Heart right ventricle (tissue), 16 donors: ENCODE data around the gene ACVR2B. TPM values are rescaled to one million over a fixed set of nuclear protein-coding genes. Genes with fewer than 3 reads are reported as not detected.

Experiments used
- ATAC-seq, 8 donors: fragments of 200-7000 bp; cut with Tn5 transposase; one replicate each; pipeline ENCODE4 v1.9.1; 2020; ENCODE audit warnings: mild to moderate bottlenecking in 8 of 8, moderate library complexity in 8 of 8, moderate number of reproducible peaks in 1 of 8
- DNase-seq, 2 donors: peaks; one replicate each; pipeline ENCODE4 v3.0.0-alpha.2; 2020
- H3K27ac ChIP-seq, 10 donors: fragments of 200-600 bp; sonication (generic) in 2 of 10; one replicate each; pipeline versions ENCODE4 v1.5.0 to v1.8.0; 2020 to 2022; ENCODE audit warnings: mild to moderate bottlenecking in 3 of 10
- H3K27me3 ChIP-seq, 7 donors: fragments of 200-600 bp; one replicate each; pipeline ENCODE4 v1.8.0; 2021 to 2022; ENCODE audit warnings: mild to moderate bottlenecking in 2 of 7
- H3K36me3 ChIP-seq, 9 donors: fragments of 200-600 bp; sonication (generic) in 1 of 9; one replicate each; pipeline versions ENCODE4 v1.5.0 to v1.8.0; 2020 to 2022; ENCODE audit warnings: mild to moderate bottlenecking in 2 of 9
- H3K4me1 ChIP-seq, 9 donors: fragments of 200-600 bp; sonication (generic) in 1 of 9; one replicate each; pipeline versions ENCODE4 v1.5.0 to v1.8.0; 2020 to 2022; ENCODE audit warnings: mild to moderate bottlenecking in 4 of 9
- H3K4me3 ChIP-seq, 10 donors: fragments of 200-600 bp; sonication (generic) in 2 of 10; one replicate each; pipeline versions ENCODE4 v1.5.0 to v1.8.0; 2020 to 2022; ENCODE audit warnings: mild to moderate bottlenecking in 7 of 10, moderate library complexity in 2 of 10
- H3K9me3 ChIP-seq, 11 donors: fragments of 200-600 bp in 10 of 11; sonication (generic) in 2 of 11; one replicate each; pipeline versions ENCODE4 v1.5.0 to v1.8.0; 2013 to 2022; ENCODE audit warnings: mild to moderate bottlenecking in 2 of 11, control low read depth in 1 of 11, moderate library complexity in 1 of 11
- WGBS, 2 donors: extraction: QIAGEN DNeasy Blood & Tissue Kit; methylation state at CpG; one replicate each; pipeline ENCODE4 v1.1.7; 2013; ENCODE audit warnings: inconsistent platforms in 1 of 2; 5-methylcytosine and 5-hydroxymethylcytosine counted together
- intact Hi-C, 10 donors: fragments of 100-400 bp; cut with DNase I; formaldehyde crosslinking; loops; one replicate each; pipeline versions ENCODE4 v1.11.1 to v1.14.2; 2022
- polyA plus RNA-seq, 2 donors: library from polyadenylated mRNA; stranded (reverse); fragments of 200-250 nt; gene quantifications; one replicate each; pipeline ENCODE4 v1.2.3, GENCODE V29; 2013
- total RNA-seq, 10 donors: library from RNA; stranded (reverse); fragmentation: NEBNext Ultra II Directional in 3 of 10; extraction: Animal tissue kit (Norgen Biotek cat#: 25700) in 3 of 10; gene quantifications; one replicate each; pipeline versions ENCODE4 v1.2.1 to v1.2.4, GENCODE V29; 2021 to 2023
- TF ChIP-seq, protein P1 (sequence below), 9 donors: fragments of 200-600 bp; sonication (generic) in 2 of 9; IDR thresholded peaks; one replicate each; pipeline versions ENCODE4 v1.5.0 to v1.8.0; 2021 to 2022; ENCODE audit warnings: antibody characterized with exemption in 9 of 9, mild to moderate bottlenecking in 5 of 9, moderate library complexity in 1 of 9
- donor health status: Arrhythmogenic right ventricular cardiomyopathy.
- donor health status: ischemic (EF 13 %, LVEDD 7.1; RV severe dilation, severe dysfunction).
- donor health status: healthy with polysubstance abuse.
- donor health status: DM: no; HTN: yes; CAD: no.
- donor health status: DM: no; HTN: no; CAD: no.
- donor health status: ischemic (EF 25% LVEDD 6.9; RV normal size, moderate dysfunction).
- donor health status: ischemic (EF 25% LVEDD 5.7; RV mildly dilated, moderate dysfunction).
- donor health status: healthy.
- donor health status: DM: yes; HTN: yes; CAD: no.
- donor health status: Ischemic cardiomyopathy.
- donor health status: ischemic (EF 35%, LVEDD 5.7; RV mildly dilated, moderate dysfunction).
- donor health status: nonischemic (EF 11% LVEDD 7.7; RV severe dilation, severe dysfunction).
- donor health status: DM: yes; HTN: yes; CAD: no.
- donor health status: PGD.
- donor health status: ischemic (EF 29% LVEDD 5.4; RV normal size, mild dysfunction).
- donor health status: nonischemic (EF 23%, LVEDD 6.1; RV moderate dilation, normal function).

ACVR2B gene
- total and polyA plus RNA-seq, 12 donors: 0.43 to 7.6 (median 6.1) TPM

DNA sequence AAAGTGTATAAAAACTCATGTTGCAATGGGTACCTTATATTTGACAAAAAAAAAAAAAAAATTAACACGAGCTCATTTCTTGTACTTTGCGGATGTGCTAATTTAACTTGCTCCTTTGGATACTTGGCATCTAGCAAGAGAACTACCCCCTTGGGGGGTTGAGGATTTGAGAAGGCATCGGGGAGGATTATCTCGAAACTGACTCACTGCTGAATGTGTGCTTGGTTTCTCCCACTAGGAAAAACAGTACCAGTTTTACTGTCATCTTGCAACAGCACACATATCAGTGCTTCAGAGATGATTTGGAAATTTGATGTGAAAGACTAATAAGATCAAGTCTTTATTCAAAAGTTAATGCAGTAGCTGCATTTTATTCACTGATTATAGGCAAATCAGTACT, 43.3 kb downstream of the ACVR2B start:
- H3K4me1 ChIP-seq: peaks cover 0 to 48% (median 10%) of the 10 kb centered on the region in 9 donors
- DNase-seq (no peak), ATAC-seq (no peak)
- no peaks in the 10 kb centered on the region for H3K27me3 ChIP-seq
- H3K9me3 ChIP-seq: no peaks in the 10 kb centered on the region
- intact Hi-C loops: loop anchor here in 8 of 10 donors (2.0 to 10.0 kb wide), 5 partner anchors 154 to 348 kb away; no protein-coding TSS in a partner anchor
- 28 to 35% methylated on average over 4 of the region's 4 CpGs for WGBS, 2 donors
- peaks cover 0 to 41% (median under 1%) of the 10 kb centered on the region in 9 donors for H3K36me3 ChIP-seq
- TF ChIP-seq, protein P1, sequence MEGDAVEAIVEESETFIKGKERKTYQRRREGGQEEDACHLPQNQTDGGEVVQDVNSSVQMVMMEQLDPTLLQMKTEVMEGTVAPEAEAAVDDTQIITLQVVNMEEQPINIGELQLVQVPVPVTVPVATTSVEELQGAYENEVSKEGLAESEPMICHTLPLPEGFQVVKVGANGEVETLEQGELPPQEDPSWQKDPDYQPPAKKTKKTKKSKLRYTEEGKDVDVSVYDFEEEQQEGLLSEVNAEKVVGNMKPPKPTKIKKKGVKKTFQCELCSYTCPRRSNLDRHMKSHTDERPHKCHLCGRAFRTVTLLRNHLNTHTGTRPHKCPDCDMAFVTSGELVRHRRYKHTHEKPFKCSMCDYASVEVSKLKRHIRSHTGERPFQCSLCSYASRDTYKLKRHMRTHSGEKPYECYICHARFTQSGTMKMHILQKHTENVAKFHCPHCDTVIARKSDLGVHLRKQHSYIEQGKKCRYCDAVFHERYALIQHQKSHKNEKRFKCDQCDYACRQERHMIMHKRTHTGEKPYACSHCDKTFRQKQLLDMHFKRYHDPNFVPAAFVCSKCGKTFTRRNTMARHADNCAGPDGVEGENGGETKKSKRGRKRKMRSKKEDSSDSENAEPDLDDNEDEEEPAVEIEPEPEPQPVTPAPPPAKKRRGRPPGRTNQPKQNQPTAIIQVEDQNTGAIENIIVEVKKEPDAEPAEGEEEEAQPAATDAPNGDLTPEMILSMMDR (IDR thresholded peaks at IDR 0.05): no peak
- peak overlapping the region in 6 of 10 donors; percentile 79 to 91 (median 86) for H3K27ac ChIP-seq
- H3K4me3 ChIP-seq: peak overlapping the region in 9 of 10 donors; percentile 63 to 85 (median 72)

DNA sequence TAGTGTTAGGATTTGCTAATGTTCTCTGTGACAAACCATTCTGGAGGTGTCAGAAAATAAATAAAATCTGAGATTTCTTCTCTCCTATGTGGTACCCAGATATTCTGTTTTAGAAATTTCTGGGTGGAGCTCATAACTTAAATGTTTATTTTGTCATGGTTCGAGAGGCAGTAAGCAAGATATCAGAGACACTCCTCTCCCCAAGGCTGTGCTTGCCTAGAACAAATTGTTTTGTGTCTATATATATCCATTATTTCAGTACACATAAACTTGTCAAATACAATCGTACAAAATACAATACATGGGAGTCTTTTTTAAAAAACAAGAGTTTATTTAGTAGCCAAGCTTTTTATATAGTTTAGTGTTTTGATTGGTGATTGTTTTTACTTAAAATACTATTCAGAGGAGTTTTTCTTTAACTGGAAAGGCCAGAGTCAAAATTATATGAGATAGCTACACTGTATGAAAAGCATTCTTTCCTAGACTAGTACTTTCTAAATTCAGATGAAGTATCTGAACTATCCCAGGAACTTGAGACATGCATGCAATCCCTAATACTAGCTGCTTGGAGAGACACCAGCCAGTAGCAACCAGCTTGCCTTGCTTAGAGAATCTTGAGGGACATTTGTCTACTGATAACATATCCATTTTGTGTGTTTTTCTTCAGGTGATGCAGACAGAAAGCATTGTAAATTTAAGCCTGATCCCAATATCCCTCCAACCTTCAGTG, 47.2 kb downstream of the ACVR2B start:
- WGBS, 2 donors: 38 to 62% methylated on average over 2 of the region's 2 CpGs
- TF ChIP-seq, protein P1 (IDR thresholded peaks at IDR 0.05): no peak
- Histone ChIP-seq H3K9me3 (no peaks in the 10 kb centered on the region), H3K4me3 (no peak overlapping the region), H3K36me3 (peaks cover 0 to 80% (median 14%) of the 10 kb centered on the region in 9 donors), H3K27me3 (no peaks in the 10 kb centered on the region), H3K4me1 (peaks cover 0 to 55% (median 10%) of the 10 kb centered on the region in 9 donors), H3K27ac (peak overlapping the region in 9 of 10 donors; percentile 34 to 91 (median 77))
- DNase-seq (no peak), ATAC-seq (peak in 5 of 8 donors; percentile 30 to 83 (median 65))
- intact Hi-C loops: no loop called here

DNA sequence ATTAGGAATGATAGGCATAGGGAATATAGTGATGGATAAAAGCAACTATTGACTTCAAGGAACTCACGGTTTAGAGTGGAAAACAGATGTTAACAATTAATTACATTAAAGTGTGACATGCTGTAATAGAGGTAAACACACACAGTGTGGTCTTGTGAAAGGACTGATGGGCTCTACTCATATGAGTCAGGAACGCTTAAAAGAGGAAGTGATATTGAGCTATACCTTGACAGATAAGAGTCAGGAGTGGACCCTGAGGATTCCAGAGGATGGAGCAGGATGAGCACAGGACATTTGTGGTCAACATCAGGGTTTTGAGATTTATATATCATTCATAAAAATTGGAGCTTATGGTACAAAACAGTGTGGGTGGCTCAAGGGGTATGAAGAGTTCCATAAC, 53.4 kb downstream of the ACVR2B start:
- ATAC-seq (no peak), DNase-seq (no peak)
- H3K36me3 ChIP-seq: peaks cover 0 to 100% (median 33%) of the 10 kb centered on the region in 9 donors
- intact Hi-C loops: no loop called here
- no peaks in the 10 kb centered on the region for H3K9me3 ChIP-seq
- WGBS, 2 donors: 91 to 93% methylated on average over 2 of the region's 2 CpGs
- peaks cover 0 to 6% (median 0%) of the 10 kb centered on the region in 9 donors for H3K4me1 ChIP-seq
- TF ChIP-seq, protein P1 (IDR thresholded peaks at IDR 0.05): no peak
- no peak overlapping the region for H3K4me3 ChIP-seq
- H3K27me3 ChIP-seq: no peaks in the 10 kb centered on the region
- no peak overlapping the region for H3K27ac ChIP-seq

DNA sequence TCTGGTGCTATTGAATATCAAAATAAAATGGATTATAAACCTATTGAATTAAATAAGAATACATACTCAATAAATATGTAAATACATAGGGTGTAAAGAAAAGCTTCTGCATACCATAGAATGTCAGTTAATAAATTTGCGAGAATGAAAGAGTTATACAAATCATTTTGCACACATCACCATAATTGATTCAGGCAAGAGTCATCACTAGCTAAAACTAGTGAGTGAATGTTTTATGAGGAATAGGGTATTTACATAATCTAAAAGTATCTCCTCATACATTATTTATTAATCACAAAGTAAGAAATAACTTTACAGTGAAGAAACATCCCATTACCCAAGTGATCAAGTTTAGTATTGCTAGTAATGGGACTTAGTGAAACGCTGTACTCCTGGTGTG, 56.0 kb downstream of the ACVR2B start:
- H3K27ac ChIP-seq: no peak overlapping the region
- H3K4me1 ChIP-seq: peaks cover 0 to 6% (median 0%) of the 10 kb centered on the region in 9 donors
- WGBS, 2 donors: 89 to 94% methylated on average over 2 of the region's 2 CpGs
- H3K9me3 ChIP-seq: no peaks in the 10 kb centered on the region
- peaks cover 0 to 100% (median 30%) of the 10 kb centered on the region in 9 donors for H3K36me3 ChIP-seq
- no peaks in the 10 kb centered on the region for H3K27me3 ChIP-seq
- TF ChIP-seq, protein P1 (IDR thresholded peaks at IDR 0.05): no peak
- DNase-seq (no peak), ATAC-seq (no peak)
- H3K4me3 ChIP-seq: no peak overlapping the region
- intact Hi-C loops: no loop called here
